ENCODE measurements around the gene RIC1.
"Not testable (repeated sequence)": the region's sequence is repeated elsewhere in the genome, so short reads cannot be mapped to it uniquely, and the experiment has no call there.

The RIC1 gene

GRCh38 chr9:5632540-5632939, 3.6 kb downstream of the RIC1 start:
- no peak for ATAC-seq
- peaks cover 9% of the 10 kb centered on the region for H3K9me3 Mint-ChIP-seq
- no peaks in the 10 kb centered on the region for H3K27me3 Mint-ChIP-seq
- peaks cover 68% of the 10 kb centered on the region for H3K4me1 Mint-ChIP-seq
- H3K4me3 Mint-ChIP-seq = no peak overlapping the region
- peak overlapping the region; percentile 35 for H3K27ac Mint-ChIP-seq
- peaks cover 31% of the 10 kb centered on the region for H3K36me3 Mint-ChIP-seq

DNA sequence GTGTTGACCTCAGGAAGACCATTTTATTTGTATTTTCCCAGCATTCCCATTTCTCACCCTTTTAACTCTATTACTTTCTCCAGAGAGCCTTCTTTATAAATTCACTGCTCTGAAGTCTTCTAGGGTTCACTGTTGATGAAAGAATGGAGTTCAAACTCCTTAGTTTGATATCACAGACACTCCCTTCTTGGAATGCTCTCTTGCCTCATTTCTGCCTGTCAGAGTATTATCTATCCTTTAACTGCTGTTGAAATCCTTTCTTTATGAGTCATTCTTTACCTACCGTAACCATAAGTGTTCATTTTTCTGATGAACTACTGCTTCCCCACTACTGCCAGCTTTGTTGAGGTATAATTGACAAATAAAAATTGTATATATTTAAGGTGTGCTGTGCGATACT, 4.3 kb downstream of the RIC1 start:
- Mint-ChIP-seq H3K9me3 (peaks cover 11% of the 10 kb centered on the region), H3K27ac (peak overlapping the region; percentile 31), H3K4me1 (peaks cover 66% of the 10 kb centered on the region), H3K27me3 (no peaks in the 10 kb centered on the region), H3K4me3 (no peak overlapping the region), H3K36me3 (peaks cover 38% of the 10 kb centered on the region)
- no peak for ATAC-seq

DNA sequence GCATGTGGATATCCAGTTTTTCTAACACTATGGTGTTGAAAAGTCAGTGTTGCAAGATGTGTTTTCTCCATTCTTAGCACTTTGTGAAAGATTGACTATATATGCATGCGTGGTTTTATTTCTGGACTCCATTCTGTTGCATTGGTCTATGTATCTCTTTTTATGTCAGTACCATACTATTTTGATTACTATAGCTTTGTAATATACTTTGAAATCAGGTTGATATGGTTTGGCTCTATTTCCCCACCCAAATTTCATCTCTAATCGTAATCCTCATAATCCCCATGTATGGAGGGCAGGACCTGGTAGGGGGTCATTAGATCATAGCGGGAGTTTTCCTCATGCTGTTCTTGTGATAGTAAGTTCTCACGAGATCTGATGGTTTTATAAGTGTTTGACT, 6.5 kb downstream of the RIC1 start:
- Mint-ChIP-seq H3K4me1 (peaks cover 81% of the 10 kb centered on the region), H3K27me3 (no peaks in the 10 kb centered on the region), H3K27ac (no peak overlapping the region), H3K4me3 (no peak overlapping the region), H3K36me3 (peaks cover 59% of the 10 kb centered on the region), H3K9me3 (peaks cover 24% of the 10 kb centered on the region)
- no peak for ATAC-seq

GRCh38 chr9:5639816-5640215, 10.9 kb downstream of the RIC1 start:
- ATAC-seq = no peak
- no peak overlapping the region for H3K27ac Mint-ChIP-seq
- H3K27me3 Mint-ChIP-seq = no peaks in the 10 kb centered on the region
- peaks cover 66% of the 10 kb centered on the region for H3K36me3 Mint-ChIP-seq
- peaks cover 71% of the 10 kb centered on the region for H3K4me1 Mint-ChIP-seq
- H3K4me3 Mint-ChIP-seq = no peak overlapping the region
- peaks cover 31% of the 10 kb centered on the region for H3K9me3 Mint-ChIP-seq

GRCh38 chr9:5642170-5642569, 13.3 kb downstream of the RIC1 start:
- H3K4me1 Mint-ChIP-seq = peaks cover 82% of the 10 kb centered on the region
- no peaks in the 10 kb centered on the region for H3K27me3 Mint-ChIP-seq
- ATAC-seq = no peak
- no peak overlapping the region for H3K27ac Mint-ChIP-seq
- H3K4me3 Mint-ChIP-seq = no peak overlapping the region
- H3K36me3 Mint-ChIP-seq = peaks cover 59% of the 10 kb centered on the region
- peaks cover 24% of the 10 kb centered on the region for H3K9me3 Mint-ChIP-seq

DNA sequence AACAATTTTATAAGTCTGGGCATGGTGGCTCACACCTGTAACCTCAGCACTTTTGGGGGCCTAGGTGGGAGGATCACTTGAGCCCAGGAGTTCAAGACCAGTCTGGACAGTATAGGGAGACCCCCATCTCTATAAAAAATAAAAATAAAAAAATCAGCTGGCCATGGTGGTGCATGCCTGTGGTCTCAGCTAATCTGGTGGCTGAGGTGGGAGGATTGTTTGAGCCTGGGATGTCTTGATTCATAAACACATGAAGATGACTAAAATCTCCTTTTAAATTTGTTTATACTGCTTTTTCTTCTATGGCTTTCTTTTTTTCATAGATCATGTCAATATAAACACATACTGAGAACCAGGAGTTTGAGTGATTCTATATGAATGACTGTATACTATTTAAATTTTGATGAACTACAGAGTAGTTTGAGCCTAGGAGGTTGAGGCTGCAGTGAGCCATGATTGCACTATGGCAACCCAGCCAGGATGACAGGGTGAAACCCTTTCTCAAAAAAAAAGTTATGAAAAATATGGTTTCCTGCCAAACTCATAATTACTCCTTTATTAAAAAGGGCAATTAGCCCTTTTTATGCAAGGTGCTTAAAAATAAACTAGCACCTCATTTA, 14.2 kb downstream of the RIC1 start:
- H3K4me3 Mint-ChIP-seq = no peak overlapping the region
- no peak for ATAC-seq
- H3K27me3 Mint-ChIP-seq = no peaks in the 10 kb centered on the region
- no peak overlapping the region for H3K27ac Mint-ChIP-seq
- H3K4me1 Mint-ChIP-seq = peaks cover 82% of the 10 kb centered on the region
- H3K36me3 Mint-ChIP-seq = peaks cover 59% of the 10 kb centered on the region
- H3K9me3 Mint-ChIP-seq = peaks cover 25% of the 10 kb centered on the region

DNA sequence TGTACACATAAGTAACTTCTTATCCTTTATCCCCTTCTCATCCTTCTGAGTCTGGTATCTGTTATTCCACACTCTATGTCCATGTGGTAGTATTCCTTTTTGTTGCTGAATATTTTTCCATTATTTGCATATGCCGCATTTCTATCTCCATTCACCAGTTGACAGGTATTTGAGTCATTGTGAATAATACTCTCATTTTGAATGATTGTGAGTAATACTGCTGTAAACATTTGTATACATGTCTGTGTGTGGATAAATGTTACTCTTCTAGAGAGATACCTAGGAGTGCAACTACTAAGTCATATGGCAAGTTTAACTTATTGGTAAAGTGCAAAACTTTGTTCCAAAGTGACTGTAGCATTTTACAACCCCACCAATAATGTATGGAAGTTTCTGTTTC, 15.6 kb downstream of the RIC1 start:
- H3K4me1 Mint-ChIP-seq = peaks cover 72% of the 10 kb centered on the region
- H3K36me3 Mint-ChIP-seq = peaks cover 59% of the 10 kb centered on the region
- no peak for ATAC-seq
- H3K27me3 Mint-ChIP-seq = no peaks in the 10 kb centered on the region
- no peak overlapping the region for H3K27ac Mint-ChIP-seq
- H3K4me3 Mint-ChIP-seq = no peak overlapping the region
- peaks cover 25% of the 10 kb centered on the region for H3K9me3 Mint-ChIP-seq

- peaks cover 52% of the 10 kb centered on the region for H3K36me3 Mint-ChIP-seq
- peaks cover 22% of the 10 kb centered on the region for H3K9me3 Mint-ChIP-seq
- H3K4me1 Mint-ChIP-seq = peaks cover 73% of the 10 kb centered on the region
- no peak for ATAC-seq
- no peak overlapping the region for H3K4me3 Mint-ChIP-seq
- no peak overlapping the region for H3K27ac Mint-ChIP-seq
- H3K27me3 Mint-ChIP-seq = no peaks in the 10 kb centered on the region
Observed at GRCh38 chr9:5646116-5646515, 17.2 kb downstream of the RIC1 start.

DNA sequence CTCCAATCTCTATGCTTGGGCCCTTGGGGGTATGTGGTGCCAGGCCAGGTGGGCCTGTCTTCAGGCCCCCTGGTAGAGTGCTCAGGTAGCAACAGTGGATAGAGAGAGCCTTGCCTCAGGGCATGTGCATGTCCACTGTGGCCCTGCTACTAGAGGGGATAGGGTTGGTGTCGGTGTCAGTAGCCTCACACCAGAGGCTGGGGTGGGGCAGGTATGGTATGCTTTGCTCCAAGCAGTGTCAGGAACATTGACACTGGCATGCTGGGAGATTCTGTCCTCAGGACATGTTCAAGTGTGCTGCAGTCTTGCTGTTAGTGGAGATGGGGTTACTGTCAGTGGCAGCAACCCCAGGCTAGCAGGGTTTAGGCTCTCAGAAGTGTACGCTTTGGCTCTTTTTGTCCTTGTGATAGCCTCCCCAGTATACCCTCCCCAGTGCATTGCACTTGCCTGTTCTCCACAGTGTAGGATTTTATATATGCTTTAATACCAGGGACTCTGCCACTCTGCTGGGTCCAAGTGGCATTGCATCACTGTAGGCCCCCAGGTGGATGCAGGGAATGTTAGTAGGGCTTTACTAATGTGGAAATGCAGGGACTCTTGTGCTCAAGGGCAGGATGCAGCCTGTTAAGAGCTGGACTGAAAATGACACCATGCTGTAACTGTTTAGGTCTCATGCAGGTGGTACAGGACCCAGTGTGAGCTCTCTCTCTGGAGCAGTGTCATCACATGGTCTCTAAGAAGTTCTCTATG, 21.6 kb downstream of the RIC1 start:
- Mint-ChIP-seq H3K4me1 (peaks cover 53% of the 10 kb centered on the region), H3K36me3 (peaks cover 81% of the 10 kb centered on the region), H3K27me3 (no peaks in the 10 kb centered on the region), H3K27ac (no peak overlapping the region), H3K4me3 (no peak overlapping the region), H3K9me3 (peaks cover 23% of the 10 kb centered on the region)
- no peak for ATAC-seq

DNA sequence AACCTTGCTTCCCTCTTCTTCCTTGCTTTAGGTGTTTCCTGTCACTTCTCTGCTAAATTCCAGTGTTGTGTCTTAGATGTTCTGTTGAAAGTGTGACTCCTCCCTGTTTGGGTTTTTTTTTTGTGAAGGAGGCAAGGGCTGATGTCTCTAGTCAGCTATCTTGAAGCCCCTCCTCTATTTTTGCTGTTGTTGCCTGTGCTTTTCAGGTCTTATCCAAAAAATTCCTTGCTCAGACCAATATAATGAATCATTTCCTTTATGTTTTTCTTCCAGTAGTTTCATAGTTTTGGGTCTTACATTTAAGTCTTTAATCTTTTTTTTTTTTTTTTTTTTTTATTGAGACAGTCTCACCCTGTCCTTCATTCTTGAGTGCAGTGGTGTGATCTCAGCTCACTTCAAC, 22.3 kb downstream of the RIC1 start:
- Mint-ChIP-seq H3K4me1 (peaks cover 51% of the 10 kb centered on the region), H3K4me3 (no peak overlapping the region), H3K36me3 (peaks cover 84% of the 10 kb centered on the region)

GRCh38 chr9:5652821-5653220, 23.9 kb downstream of the RIC1 start:
- H3K27ac Mint-ChIP-seq = no peak overlapping the region
- H3K4me1 Mint-ChIP-seq = peaks cover 46% of the 10 kb centered on the region
- no peak for ATAC-seq
- H3K36me3 Mint-ChIP-seq = peaks cover 79% of the 10 kb centered on the region
- no peaks in the 10 kb centered on the region for H3K27me3 Mint-ChIP-seq
- H3K4me3 Mint-ChIP-seq = no peak overlapping the region
- H3K9me3 Mint-ChIP-seq = peaks cover 18% of the 10 kb centered on the region

More for the DNA sequence above, 22.3 kb downstream of the RIC1 start:
- ATAC-seq = no peak
- Mint-ChIP-seq H3K9me3 (peaks cover 23% of the 10 kb centered on the region), H3K27ac (no peak overlapping the region), H3K27me3 (no peaks in the 10 kb centered on the region)

- H3K27ac Mint-ChIP-seq = peak overlapping the region; percentile 19
- peaks cover 88% of the 10 kb centered on the region for H3K36me3 Mint-ChIP-seq
- H3K4me3 Mint-ChIP-seq, ATAC-seq, H3K27me3 Mint-ChIP-seq: not testable (repeated sequence)
- peaks cover 64% of the 10 kb centered on the region for H3K4me1 Mint-ChIP-seq
- H3K9me3 Mint-ChIP-seq = peaks cover 30% of the 10 kb centered on the region
Observed at GRCh38 chr9:5662804-5663203, 33.9 kb downstream of the RIC1 start.

GRCh38 chr9:5665059-5665458, 36.2 kb downstream of the RIC1 start:
- peaks cover 80% of the 10 kb centered on the region for H3K4me1 Mint-ChIP-seq
- no peak overlapping the region for H3K27ac Mint-ChIP-seq

DNA sequence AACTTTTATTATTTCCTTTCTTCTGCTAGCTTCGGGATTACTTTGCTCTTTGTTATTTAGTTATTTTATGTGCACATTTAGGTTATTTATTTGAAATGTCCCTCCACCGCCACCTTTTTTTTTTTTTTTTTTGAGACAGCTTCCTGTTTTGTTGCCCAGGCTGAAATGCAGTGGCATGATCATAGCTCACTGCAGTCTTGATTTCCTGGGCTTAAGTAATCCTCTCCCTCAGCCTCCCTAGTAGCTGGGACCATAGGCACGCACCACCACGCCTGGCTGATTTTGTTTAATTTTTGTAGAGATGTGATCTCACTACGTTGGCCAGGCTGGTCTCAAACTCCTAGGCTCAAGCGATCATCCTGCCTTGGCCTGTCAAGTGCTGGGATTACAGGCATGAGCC, 38.5 kb downstream of the RIC1 start:
- H3K4me1 Mint-ChIP-seq = peaks cover 71% of the 10 kb centered on the region
- ATAC-seq = no peak
- H3K4me3 Mint-ChIP-seq = no peak overlapping the region
- no peaks in the 10 kb centered on the region for H3K27me3 Mint-ChIP-seq
- peaks cover 79% of the 10 kb centered on the region for H3K36me3 Mint-ChIP-seq
- H3K27ac Mint-ChIP-seq = peak overlapping the region; percentile 53
- peaks cover 15% of the 10 kb centered on the region for H3K9me3 Mint-ChIP-seq

More at GRCh38 chr9:5665059-5665458, 36.2 kb downstream of the RIC1 start:
- H3K9me3 Mint-ChIP-seq = peaks cover 26% of the 10 kb centered on the region
- ATAC-seq = no peak
- H3K36me3 Mint-ChIP-seq = peaks cover 96% of the 10 kb centered on the region
- H3K27me3 Mint-ChIP-seq = no peaks in the 10 kb centered on the region
- H3K4me3 Mint-ChIP-seq = no peak overlapping the region

DNA sequence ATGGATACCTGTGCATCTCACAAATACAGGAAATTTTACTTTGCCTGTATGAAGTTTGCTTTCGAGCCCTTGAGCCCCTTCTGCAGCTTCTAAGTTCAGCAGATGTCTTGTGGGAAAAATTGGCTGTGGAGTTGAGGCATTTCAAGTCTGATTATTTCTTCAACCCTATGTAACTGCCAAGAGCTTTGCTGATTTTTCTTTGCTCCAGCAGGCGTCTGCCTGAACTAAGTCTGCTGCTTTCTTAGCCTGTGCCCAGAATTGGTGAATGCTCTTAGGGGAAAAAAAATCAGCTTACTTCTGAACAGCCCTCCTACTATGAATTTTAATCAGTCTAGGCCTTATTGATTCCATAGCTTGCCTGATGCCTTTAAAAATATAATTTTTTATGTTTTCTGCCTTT, 41.2 kb downstream of the RIC1 start:
- peaks cover 68% of the 10 kb centered on the region for H3K36me3 Mint-ChIP-seq
- peaks cover 57% of the 10 kb centered on the region for H3K4me1 Mint-ChIP-seq
- peaks cover 5% of the 10 kb centered on the region for H3K9me3 Mint-ChIP-seq
- no peak for ATAC-seq
- no peak overlapping the region for H3K27ac Mint-ChIP-seq
- H3K4me3 Mint-ChIP-seq = no peak overlapping the region
- H3K27me3 Mint-ChIP-seq = no peaks in the 10 kb centered on the region

DNA sequence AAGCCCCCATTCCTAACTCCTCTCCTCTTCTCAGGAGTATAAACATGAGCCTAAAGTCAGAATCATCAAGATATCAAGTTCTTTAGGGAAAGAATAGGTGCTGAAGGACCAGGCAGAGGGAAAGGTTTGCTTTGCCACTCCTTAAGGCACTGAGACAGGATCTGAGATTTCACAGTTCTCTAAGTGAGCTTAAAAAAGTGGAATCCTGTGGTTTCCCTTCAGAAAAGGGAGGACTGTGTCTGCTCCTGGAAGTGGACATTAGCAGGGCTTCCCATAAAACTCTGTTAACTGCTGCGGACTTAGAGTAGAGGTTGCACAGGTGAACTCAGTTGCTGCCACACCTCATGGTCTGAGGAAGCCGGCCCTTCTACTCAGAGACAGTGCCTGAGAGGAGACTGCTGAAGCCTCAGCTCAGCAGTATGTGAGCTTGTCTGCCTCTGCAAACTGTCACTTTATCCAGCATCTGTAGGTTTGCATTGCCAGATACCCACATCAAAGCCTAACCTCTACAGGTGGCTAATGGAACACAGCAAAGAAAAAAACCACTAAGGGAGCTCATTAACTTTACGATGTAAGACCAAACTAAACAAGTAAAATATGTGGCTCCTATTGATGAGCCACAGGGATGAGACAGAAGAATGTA, 42.9 kb downstream of the RIC1 start:
- Mint-ChIP-seq H3K9me3 (peaks cover 5% of the 10 kb centered on the region), H3K36me3 (peaks cover 54% of the 10 kb centered on the region), H3K27me3 (no peaks in the 10 kb centered on the region), H3K4me1 (peaks cover 41% of the 10 kb centered on the region), H3K4me3 (no peak overlapping the region), H3K27ac (no peak overlapping the region)
- ATAC-seq = no peak
